Measurements from ENCODE around the gene SUPT6H.

SUPT6H gene

DNA sequence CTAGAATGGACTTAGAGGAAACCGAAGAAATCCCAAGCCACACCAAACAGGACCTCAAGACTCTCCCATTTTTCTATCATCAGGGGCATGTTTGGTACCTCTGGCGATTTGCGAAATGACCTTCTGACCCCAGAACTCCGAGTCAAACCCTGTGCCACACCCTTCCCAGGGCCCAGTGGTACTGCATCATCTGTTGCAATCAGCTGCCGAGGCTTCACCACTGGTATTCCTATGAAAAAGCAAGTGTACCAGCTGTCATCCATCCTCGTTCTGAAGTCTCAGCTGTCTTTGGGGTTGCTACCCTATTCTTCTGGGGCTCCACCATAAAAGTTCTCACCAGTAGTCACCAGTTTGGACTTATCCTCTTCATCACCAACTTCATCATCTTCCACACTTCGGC, 45.7 kb upstream of the SUPT6H start:
- no peak overlapping the region for H3K4me3 ChIP-seq (ENCODE audit: control insufficient read depth, low read depth, low read length)
- TF ChIP-seq CTCF (IDR thresholded peaks at IDR 0.05; ENCODE audit: control insufficient read depth, insufficient read depth, low read depth, low read length, missing control alignments) = no peak
- DNase-seq (ENCODE audit: low read depth) = no peak

- no peak overlapping the region for H3K4me3 ChIP-seq (ENCODE audit: control insufficient read depth, low read depth, low read length)
- no peak for DNase-seq (ENCODE audit: low read depth)
- TF ChIP-seq CTCF (IDR thresholded peaks at IDR 0.05; ENCODE audit: control insufficient read depth, insufficient read depth, low read depth, low read length, missing control alignments) = no peak
Observed at GRCh38 chr17:28618464-28618863, 43.5 kb upstream of the SUPT6H start.

GRCh38 chr17:28620010-28620409, 42.0 kb upstream of the SUPT6H start:
- no peak overlapping the region for H3K4me3 ChIP-seq (ENCODE audit: control insufficient read depth, low read depth, low read length)
- DNase-seq (ENCODE audit: low read depth) = no peak
- no peak for TF ChIP-seq CTCF (IDR thresholded peaks at IDR 0.05; ENCODE audit: control insufficient read depth, insufficient read depth, low read depth, low read length, missing control alignments)

- TF ChIP-seq CTCF (IDR thresholded peaks at IDR 0.05; ENCODE audit: control insufficient read depth, insufficient read depth, low read depth, low read length, missing control alignments) = no peak
- no peak for DNase-seq (ENCODE audit: low read depth)
- no peak overlapping the region for H3K4me3 ChIP-seq (ENCODE audit: control insufficient read depth, low read depth, low read length)
Observed at GRCh38 chr17:28622186-28622585, 39.8 kb upstream of the SUPT6H start.

GRCh38 chr17:28623696-28624095, 38.3 kb upstream of the SUPT6H start:
- no peak overlapping the region for H3K4me3 ChIP-seq (ENCODE audit: control insufficient read depth, low read depth, low read length)
- no peak for TF ChIP-seq CTCF (IDR thresholded peaks at IDR 0.05; ENCODE audit: control insufficient read depth, insufficient read depth, low read depth, low read length, missing control alignments)
- no peak for DNase-seq (ENCODE audit: low read depth)

DNA sequence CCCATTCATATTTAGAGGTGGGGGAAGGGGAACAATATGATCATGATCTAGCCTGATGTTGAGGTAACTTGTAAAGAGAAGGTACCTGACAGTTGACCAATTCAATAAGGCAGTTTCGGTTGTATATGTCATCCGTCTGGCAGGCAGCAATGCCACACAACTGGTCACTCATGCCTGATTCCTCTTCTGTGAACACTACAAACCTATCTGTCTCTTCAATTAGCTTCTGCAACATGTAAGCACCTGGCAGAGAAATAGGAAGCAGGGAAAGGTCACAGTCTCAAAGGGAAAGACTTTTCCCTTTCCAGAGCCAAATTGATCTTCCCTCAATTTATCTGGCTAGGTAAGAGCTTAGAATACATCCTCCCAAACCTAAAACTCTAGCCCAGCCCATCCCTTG, 37.9 kb upstream of the SUPT6H start:
- H3K4me3 ChIP-seq (ENCODE audit: control insufficient read depth, low read depth, low read length) = no peak overlapping the region
- no peak for TF ChIP-seq CTCF (IDR thresholded peaks at IDR 0.05; ENCODE audit: control insufficient read depth, insufficient read depth, low read depth, low read length, missing control alignments)
- no peak for DNase-seq (ENCODE audit: low read depth)

DNA sequence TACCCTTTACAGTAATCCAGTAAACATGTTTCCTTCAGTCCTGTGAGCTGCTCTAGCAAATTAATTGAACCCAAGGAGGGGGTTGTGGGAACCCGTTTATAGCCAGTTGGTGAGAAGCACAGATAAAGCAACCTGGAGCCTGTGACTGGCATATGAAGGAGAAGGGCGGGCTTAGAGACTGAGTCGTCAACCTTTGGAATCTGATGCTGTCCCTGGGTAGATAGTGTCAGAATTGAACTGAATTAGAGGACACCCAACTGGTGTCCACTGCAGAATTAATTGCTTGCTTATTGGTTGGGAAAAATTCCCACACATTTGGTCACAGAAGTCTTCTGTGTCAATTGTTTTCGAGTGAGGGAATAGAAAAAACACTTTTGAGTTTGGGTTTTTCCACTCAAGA, 35.2 kb upstream of the SUPT6H start:
- no peak for TF ChIP-seq CTCF (IDR thresholded peaks at IDR 0.05; ENCODE audit: control insufficient read depth, insufficient read depth, low read depth, low read length, missing control alignments)
- H3K4me3 ChIP-seq (ENCODE audit: control insufficient read depth, low read depth, low read length) = no peak overlapping the region
- DNase-seq (ENCODE audit: low read depth) = no peak
